Endodermal cell (in vitro differentiated cells): ENCODE data around the gene COX14. TPM values are rescaled to one million over a fixed set of nuclear protein-coding genes. Genes with fewer than 3 reads are reported as not detected.
A peak's percentile ranks its signal among the peaks of the same experiment; 100 is the strongest.

Experiments used
- DNase-seq: peaks from one replicate; pipeline ENCODE4 v3.0.0-alpha.2; 2017
- H3K27ac ChIP-seq: 2 replicates; pipeline ENCODE4 v1.5.1; 2013; ENCODE audit warnings: mild to moderate bottlenecking, low read depth, low read length, moderate library complexity
- H3K27me3 ChIP-seq: 2 replicates; pipeline ENCODE4 v1.6.1; 2013; ENCODE audit warnings: mild to moderate bottlenecking, low read length, moderate library complexity; ENCODE audit not compliant: insufficient read depth, control insufficient read depth, poor library complexity, severe bottlenecking
- H3K36me3 ChIP-seq: 2 replicates; pipeline ENCODE4 v1.7.0; 2013; ENCODE audit warnings: mild to moderate bottlenecking, low read length, moderate library complexity; ENCODE audit not compliant: control insufficient read depth, insufficient read depth
- H3K4me1 ChIP-seq: one replicate; pipeline ENCODE4 v1.7.0; 2013; ENCODE audit warnings: low read length; ENCODE audit not compliant: control insufficient read depth, insufficient read depth
- H3K4me3 ChIP-seq: 2 replicates; pipeline ENCODE4 v1.5.1; 2013; ENCODE audit warnings: mild to moderate bottlenecking, low read length, moderate library complexity
- H3K9ac ChIP-seq: 2 replicates; pipeline ENCODE4 v1.6.1; 2013; ENCODE audit warnings: mild to moderate bottlenecking, low read length, moderate library complexity; ENCODE audit not compliant: poor library complexity, severe bottlenecking; ENCODE audit errors: extremely low read depth
- H3K9me3 ChIP-seq: 2 replicates; pipeline ENCODE4 v1.6.1; 2013; ENCODE audit warnings: mild to moderate bottlenecking, low read length, moderate library complexity; ENCODE audit not compliant: control insufficient read depth
- H3K27ac Mint-ChIP-seq: 2 replicates; pipeline ENCODE4 v1.8.0; 2020; ENCODE audit warnings: mixed read lengths
- H3K27me3 Mint-ChIP-seq: 2 replicates; pipeline ENCODE4 v1.8.0; 2021; ENCODE audit warnings: mild to moderate bottlenecking, mixed read lengths; ENCODE audit not compliant: insufficient read depth
- H3K36me3 Mint-ChIP-seq: 2 replicates; pipeline ENCODE4 v1.8.0; 2020; ENCODE audit warnings: low read depth, mixed read lengths
- H3K4me1 Mint-ChIP-seq: 2 replicates; pipeline ENCODE4 v1.8.0; 2020; ENCODE audit warnings: mixed read lengths
- H3K4me3 Mint-ChIP-seq: 2 replicates; pipeline ENCODE4 v1.8.0; 2020; ENCODE audit warnings: mild to moderate bottlenecking, moderate library complexity, mixed read lengths
- H3K9me3 Mint-ChIP-seq: 2 replicates; pipeline ENCODE4 v1.8.0; 2020; ENCODE audit warnings: mild to moderate bottlenecking, mixed read lengths
- CTCF ChIP-seq: fragments of 200-600 bp; sonication (generic); conservative IDR thresholded peaks from 2 replicates; pipeline ENCODE4 v1.5.0; 2021; ENCODE audit warnings: antibody characterized with exemption, mild to moderate bottlenecking
- WGBS, 2 experiments: methylation state at CpG; one replicate each; pipeline versions ENCODE4 v1.1.5 to v1.1.7; 2013; ENCODE audit warnings: missing lambda C conversion rate in 2 of 2, mixed read lengths in 1 of 2; ENCODE audit not compliant: insufficient coverage in 1 of 2, insufficient read length in 1 of 2; 5-methylcytosine and 5-hydroxymethylcytosine counted together
- total RNA-seq, 2 donors: library from RNA; stranded (reverse); fragmentation: NEBNext Ultra II Directional in 1 of 2; extraction: Animal tissue kit (Norgen Biotek cat#: 25700) in 1 of 2; gene quantifications; 2 replicates in 1 of 2; 3 replicates in 1 of 2; pipeline ENCODE4 v1.2.1, GENCODE V29; 2021

COX14 gene
- total RNA-seq, 2 donors from 2014 or later = 26.0 to 26.7 TPM

DNA sequence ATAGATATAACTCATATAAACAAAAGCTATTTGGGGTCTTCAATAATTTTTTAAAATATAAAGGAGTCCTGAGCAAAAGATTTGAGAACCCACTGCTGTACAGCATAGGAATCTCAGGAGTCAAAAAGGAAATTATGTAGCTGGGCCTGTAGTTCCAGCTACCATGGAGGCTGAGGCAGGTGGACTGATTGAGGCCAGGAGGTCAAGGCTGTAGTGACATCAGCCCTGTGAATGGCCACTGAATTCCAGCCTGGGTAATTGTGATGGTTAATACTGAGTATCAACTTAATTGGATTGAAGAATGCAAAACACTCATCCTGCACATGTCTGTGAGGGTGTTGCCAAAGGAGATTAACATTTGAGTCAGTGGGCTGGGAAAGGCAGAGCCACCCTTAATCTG, 44.6 kb downstream of the COX14 start:
- H3K27me3 ChIP-seq = no peaks in the 10 kb centered on the region
- peaks cover 29% of the 10 kb centered on the region for H3K36me3 ChIP-seq
- no peak overlapping the region for H3K27ac Mint-ChIP-seq
- H3K36me3 Mint-ChIP-seq = peaks cover 26% of the 10 kb centered on the region
- no peak for TF ChIP-seq CTCF
- no peaks in the 10 kb centered on the region for H3K4me1 ChIP-seq
- H3K4me1 Mint-ChIP-seq = peaks cover 9% of the 10 kb centered on the region
- H3K9me3 ChIP-seq = peaks cover 14% of the 10 kb centered on the region
- H3K27me3 Mint-ChIP-seq = no peaks in the 10 kb centered on the region
- DNase-seq = no peak
- H3K4me3 ChIP-seq = no peak overlapping the region
- H3K9ac ChIP-seq = no peak overlapping the region
- H3K27ac ChIP-seq = no peak overlapping the region
- H3K9me3 Mint-ChIP-seq = no peaks in the 10 kb centered on the region
- no peak overlapping the region for H3K4me3 Mint-ChIP-seq

- Mint-ChIP-seq H3K4me1 (peaks cover 9% of the 10 kb centered on the region), H3K4me3 (no peak overlapping the region), H3K9me3 (no peaks in the 10 kb centered on the region), H3K27ac (peak overlapping the region; percentile 48), H3K36me3 (peaks cover 26% of the 10 kb centered on the region), H3K27me3 (no peaks in the 10 kb centered on the region)
- Histone ChIP-seq H3K27ac (no peak overlapping the region), H3K4me3 (no peak overlapping the region), H3K27me3 (no peaks in the 10 kb centered on the region), H3K9me3 (peaks cover 14% of the 10 kb centered on the region), H3K9ac (no peak overlapping the region), H3K36me3 (peaks cover 29% of the 10 kb centered on the region), H3K4me1 (no peaks in the 10 kb centered on the region)
- 100% methylated on average over 2 of the region's 2 CpGs; no CpG with 5 or more reads in 1 of the 2 experiments for WGBS, 2 experiments
- DNase-seq = no peak
- TF ChIP-seq CTCF = no peak
Observed at GRCh38 chr12:50157259-50157658, 45.2 kb downstream of the COX14 start.

- H3K36me3 ChIP-seq = peaks cover 26% of the 10 kb centered on the region
- H3K4me3 Mint-ChIP-seq = no peak overlapping the region
- H3K9me3 ChIP-seq = peaks cover 14% of the 10 kb centered on the region
- H3K4me1 ChIP-seq = no peaks in the 10 kb centered on the region
- no peak overlapping the region for H3K27ac ChIP-seq
- H3K27me3 ChIP-seq = no peaks in the 10 kb centered on the region
- peak overlapping the region; percentile 9 for H3K4me3 ChIP-seq
- H3K27me3 Mint-ChIP-seq = no peaks in the 10 kb centered on the region
- H3K9me3 Mint-ChIP-seq = no peaks in the 10 kb centered on the region
- H3K27ac Mint-ChIP-seq = no peak overlapping the region
- TF ChIP-seq CTCF = no peak
- DNase-seq = no peak
- H3K4me1 Mint-ChIP-seq = peaks cover 15% of the 10 kb centered on the region
- H3K9ac ChIP-seq = no peak overlapping the region
- peaks cover 23% of the 10 kb centered on the region for H3K36me3 Mint-ChIP-seq
Observed at GRCh38 chr12:50160643-50161042, 48.6 kb downstream of the COX14 start.
